HUDEP-2 (cell line): ENCODE results near the gene C12orf75.

Experiments used
- DNase-seq, 76 experiments: peaks; one replicate each; lab custom pipeline; 2025; ENCODE audit not compliant: unreplicated experiment in 76 of 76; lab: John Stamatoyannopoulos, UW

The C12orf75 gene

GRCh38 chr12:105409279-105409678 is 78.8 kb downstream of the C12orf75 start:
- no peak for DNase-seq

DNA sequence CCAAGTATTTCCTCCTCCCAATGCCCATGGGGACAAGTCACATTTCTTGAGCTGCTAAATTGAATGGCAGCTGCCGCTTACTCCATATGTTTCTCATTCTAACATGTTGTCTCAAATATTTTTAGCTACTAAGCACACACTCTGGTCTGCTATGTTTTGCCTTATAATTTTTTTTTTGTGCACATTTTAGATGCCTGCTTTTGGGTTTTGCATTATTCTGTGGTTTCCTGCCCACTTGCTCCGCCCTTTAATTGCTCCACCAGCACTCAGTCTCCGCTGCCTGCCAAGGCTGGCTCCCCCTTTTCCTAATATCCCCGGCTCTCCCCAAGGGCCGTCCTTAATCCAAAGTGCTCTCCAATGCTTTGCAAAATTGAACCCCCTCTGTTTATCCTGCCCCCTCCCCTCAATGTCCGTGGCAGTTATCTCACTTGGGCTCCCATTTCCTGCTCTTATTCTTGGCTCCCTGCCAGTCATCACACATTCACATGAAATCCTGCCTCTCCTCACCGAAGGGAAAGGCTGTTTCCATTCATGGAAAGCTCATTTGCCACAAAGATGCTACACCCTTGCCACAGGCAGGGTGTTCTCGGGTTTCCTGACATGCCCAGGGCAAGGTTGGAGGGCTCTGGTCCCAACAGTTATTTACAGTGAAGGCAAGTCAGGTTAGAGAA is 79.4 kb downstream of the C12orf75 start:
- DNase-seq: no peak

DNA sequence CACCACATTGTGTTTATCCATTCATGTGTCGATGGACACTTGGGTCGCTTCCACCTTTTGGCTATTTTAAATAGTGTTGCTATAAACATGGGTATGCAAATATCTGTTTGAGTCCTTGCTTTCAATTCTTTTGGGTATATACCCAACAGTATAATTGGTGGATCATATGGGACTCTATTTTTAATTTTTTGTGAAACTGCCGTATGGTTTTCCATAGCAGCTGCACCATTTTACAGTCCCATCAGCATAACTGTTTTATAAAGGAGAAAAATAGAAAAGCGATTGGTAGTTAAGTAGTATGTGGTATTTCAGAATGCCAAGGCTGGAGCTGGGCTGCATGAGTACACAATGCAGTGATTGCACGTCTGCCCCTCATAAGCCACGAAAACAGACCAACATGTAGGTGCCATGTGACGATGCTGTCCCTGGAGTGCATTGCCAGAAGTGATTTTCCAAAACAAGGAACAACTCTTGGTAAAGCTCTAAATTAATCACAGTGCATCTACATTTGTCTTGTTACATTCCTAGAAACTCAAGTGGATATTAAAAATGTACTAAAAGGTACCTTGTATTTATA is 83.5 kb downstream of the C12orf75 start:
- DNase-seq: no peak

- no peak for DNase-seq
Measured at GRCh38 chr12:105417732-105418131, 87.2 kb downstream of the C12orf75 start.

DNA sequence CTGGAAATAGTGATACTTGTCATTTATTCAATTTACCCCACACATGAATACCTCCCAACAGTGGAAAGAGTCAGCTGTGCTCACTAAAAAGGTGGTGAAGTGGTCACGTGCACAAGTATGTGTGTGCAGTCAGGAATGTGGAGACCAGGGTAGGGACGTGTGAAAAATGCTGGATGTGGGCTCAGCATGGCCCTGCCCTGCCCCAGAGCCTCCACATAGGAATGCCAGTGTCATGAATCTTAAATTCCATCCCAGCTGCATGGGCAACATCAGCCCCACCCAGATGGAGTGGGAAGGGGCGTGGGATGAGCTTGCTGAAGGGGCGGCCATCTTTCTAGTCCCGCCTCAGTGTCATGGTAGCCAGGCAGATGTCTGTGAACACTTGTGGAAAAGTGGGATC is 87.7 kb downstream of the C12orf75 start:
- no peak for DNase-seq

DNA sequence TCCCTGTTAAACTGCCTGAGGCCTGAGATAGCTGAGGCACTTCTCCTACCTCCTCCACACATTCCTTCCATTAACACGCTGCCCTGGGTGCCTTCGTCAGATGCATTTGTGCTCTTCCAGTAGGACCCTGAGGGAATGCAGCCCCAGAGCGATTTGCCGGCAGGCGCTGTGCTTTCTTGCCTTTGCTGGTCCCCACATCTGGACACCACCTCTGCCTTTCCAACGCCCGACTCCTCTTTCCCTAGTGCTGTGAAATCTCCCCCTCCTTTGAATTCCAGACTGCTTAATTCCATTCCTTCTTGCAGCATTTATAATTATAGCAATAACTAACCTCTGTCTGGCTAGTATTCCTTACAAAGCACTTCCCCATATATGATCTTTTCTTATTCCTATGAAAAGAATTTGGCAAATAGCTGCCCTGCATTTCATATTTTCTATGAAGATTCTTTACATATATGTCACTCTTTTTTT is 88.4 kb downstream of the C12orf75 start:
- no peak for DNase-seq

- no peak for DNase-seq
Measured at GRCh38 chr12:105419606-105420005, 89.1 kb downstream of the C12orf75 start.

- DNase-seq: no peak
Measured at GRCh38 chr12:105420046-105420445, 89.6 kb downstream of the C12orf75 start.

DNA sequence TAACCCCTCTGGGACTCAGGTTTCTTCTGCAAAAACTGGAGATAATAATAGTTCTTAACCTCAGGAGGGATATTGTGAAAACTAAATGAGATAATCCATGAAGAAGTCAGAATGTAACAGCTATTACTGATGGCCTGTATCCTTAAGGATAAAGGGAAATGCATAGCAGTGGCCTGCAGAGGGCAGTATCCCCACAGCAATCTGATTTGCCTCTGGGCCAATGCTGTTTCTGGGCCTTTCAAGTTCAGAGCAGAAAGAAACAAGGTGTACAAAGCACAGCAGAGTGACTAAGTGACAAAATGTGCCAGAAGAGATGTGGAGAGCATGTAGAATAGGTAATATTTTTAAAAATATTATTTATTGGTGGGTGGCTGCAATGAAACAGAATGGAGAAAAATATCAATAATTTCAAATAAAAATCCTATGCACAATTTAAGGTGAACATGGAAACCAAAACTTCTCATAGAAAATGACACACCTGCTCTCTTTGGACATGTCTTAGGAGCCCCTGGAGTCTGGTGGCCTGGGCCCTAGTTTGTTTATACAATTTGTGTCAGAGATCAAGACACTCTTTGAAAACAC is 90.3 kb downstream of the C12orf75 start:
- DNase-seq: peak in 49 of 76 experiments; percentile 1 to 56 (median 22)
